Activated T-helper 9 cell treated with anti-CD3 and anti-CD28 coated beads, Interleukin-2, amount 50 U/mL, for 16 hours (primary cell): Measurements from ENCODE around the gene METTL24.

ENCODE experiments used
- DNase-seq: peaks from one replicate; pipeline ENCODE4 v3.0.0-alpha.2; 2020; ENCODE audit warnings: low read depth

Gene METTL24

GRCh38 chr6:110334423-110335180, 23.5 kb downstream of the METTL24 start:
- no peak for DNase-seq

GRCh38 chr6:110332281-110332680, 25.9 kb downstream of the METTL24 start:
- DNase-seq = no peak

- no peak for DNase-seq
Observed at GRCh38 chr6:110331816-110332215, 26.3 kb downstream of the METTL24 start.

- no peak for DNase-seq
Observed at GRCh38 chr6:110331390-110331789, 26.8 kb downstream of the METTL24 start.

- no peak for DNase-seq
Observed at GRCh38 chr6:110329714-110330436, 28.3 kb downstream of the METTL24 start.

GRCh38 chr6:110329348-110329713, 28.8 kb downstream of the METTL24 start:
- DNase-seq = no peak

- no peak for DNase-seq
Observed at GRCh38 chr6:110328259-110328658, 29.9 kb downstream of the METTL24 start.

- DNase-seq = no peak
Observed at GRCh38 chr6:110327391-110327790, 30.8 kb downstream of the METTL24 start.

GRCh38 chr6:110326609-110327008, 31.5 kb downstream of the METTL24 start:
- no peak for DNase-seq

- no peak for DNase-seq
Observed at GRCh38 chr6:110326057-110326456, 32.1 kb downstream of the METTL24 start.

GRCh38 chr6:110325197-110325596, 33.0 kb downstream of the METTL24 start:
- DNase-seq = no peak

GRCh38 chr6:110324548-110324947, 33.6 kb downstream of the METTL24 start:
- DNase-seq = no peak

- no peak for DNase-seq
Observed at GRCh38 chr6:110323258-110323657, 34.9 kb downstream of the METTL24 start.

- no peak for DNase-seq
Observed at GRCh38 chr6:110322874-110323242, 35.3 kb downstream of the METTL24 start.

- DNase-seq = no peak
Observed at GRCh38 chr6:110322151-110322873, 35.8 kb downstream of the METTL24 start.

GRCh38 chr6:110320307-110320706, 37.8 kb downstream of the METTL24 start:
- no peak for DNase-seq

- no peak for DNase-seq
Observed at GRCh38 chr6:110319843-110320242, 38.3 kb downstream of the METTL24 start.

- DNase-seq = no peak
Observed at GRCh38 chr6:110319381-110319780, 38.8 kb downstream of the METTL24 start.

GRCh38 chr6:110318971-110319370, 39.2 kb downstream of the METTL24 start:
- no peak for DNase-seq

GRCh38 chr6:110317646-110318045, 40.5 kb downstream of the METTL24 start:
- no peak for DNase-seq

GRCh38 chr6:110317189-110317588, 41.0 kb downstream of the METTL24 start:
- no peak for DNase-seq

GRCh38 chr6:110315869-110316398, 42.2 kb downstream of the METTL24 start:
- no peak for DNase-seq
